Endothelial cell of umbilical vein (primary cell): ENCODE measurements around the gene MACROD2.

Experiments
- CTCF ChIP-seq, 2 donors: IDR thresholded peaks; 1 replicate in 1 of 2; 2 replicates in 1 of 2; pipeline ENCODE4 v1.5.1; 2011; ENCODE audit warnings: low read length in 2 of 2, mild to moderate bottlenecking in 2 of 2, moderate library complexity in 2 of 2, control low read depth in 1 of 2, inconsistent platforms in 1 of 2, low read depth in 1 of 2; ENCODE audit not compliant: insufficient read depth in 1 of 2; ENCODE audit errors: extremely low read depth in 1 of 2
- FOS ChIP-seq: IDR thresholded peaks from 2 replicates; pipeline ENCODE4 v1.6.1; 2011; ENCODE audit warnings: mild to moderate bottlenecking, low read length, moderate library complexity, borderline replicate concordance; ENCODE audit not compliant: insufficient read depth
- POLR2A ChIP-seq: IDR thresholded peaks from 2 replicates; pipeline ENCODE4 v1.6.1; 2012; ENCODE audit warnings: low read depth, mild to moderate bottlenecking, control low read depth, low read length

- TF ChIP-seq CTCF (IDR thresholded peaks at IDR 0.05; ENCODE audit: extremely low read depth in 1 of 2, insufficient read depth in 1 of 2, low read depth in 1 of 2, low read length in 2 of 2), result no peak
- no peak for TF ChIP-seq FOS
- no peak for TF ChIP-seq POLR2A
Measured at GRCh38 chr20:15072316-15072715, 1077.0 kb downstream of the MACROD2 start.
